ENCODE results near the gene RAPGEF3.

- no peak for TF ChIP-seq REST (IDR thresholded peaks at IDR 0.05; ENCODE audit: insufficient replicate concordance, low read depth)
- TF ChIP-seq CTCF (IDR thresholded peaks at IDR 0.05; ENCODE audit: insufficient read depth, low read length): no peak
- TF ChIP-seq GABPA (IDR thresholded peaks at IDR 0.05; ENCODE audit: low read depth): no peak
- TF ChIP-seq POLR2AphosphoS5 (IDR thresholded peaks at IDR 0.05; ENCODE audit: low read depth): no peak
These were observed 36.0 kb upstream of the RAPGEF3 start for GRCh38 chr12:47794679-47795078.

Measured in HL-60 (cell line).